Stimulated activated CD4-positive, alpha-beta T cell treated with anti-CD3 and anti-CD28 coated beads, Interleukin-1b, Interleukin-23, amount 100 ng/mL, for 4 hours (primary cell): ENCODE measurements around the gene WWOX.

Experiments used
- DNase-seq, 2 donors: peaks; one replicate each; pipeline ENCODE4 v3.0.0-alpha.2; 2020; ENCODE audit warnings: low read depth in 2 of 2

The WWOX gene

DNA sequence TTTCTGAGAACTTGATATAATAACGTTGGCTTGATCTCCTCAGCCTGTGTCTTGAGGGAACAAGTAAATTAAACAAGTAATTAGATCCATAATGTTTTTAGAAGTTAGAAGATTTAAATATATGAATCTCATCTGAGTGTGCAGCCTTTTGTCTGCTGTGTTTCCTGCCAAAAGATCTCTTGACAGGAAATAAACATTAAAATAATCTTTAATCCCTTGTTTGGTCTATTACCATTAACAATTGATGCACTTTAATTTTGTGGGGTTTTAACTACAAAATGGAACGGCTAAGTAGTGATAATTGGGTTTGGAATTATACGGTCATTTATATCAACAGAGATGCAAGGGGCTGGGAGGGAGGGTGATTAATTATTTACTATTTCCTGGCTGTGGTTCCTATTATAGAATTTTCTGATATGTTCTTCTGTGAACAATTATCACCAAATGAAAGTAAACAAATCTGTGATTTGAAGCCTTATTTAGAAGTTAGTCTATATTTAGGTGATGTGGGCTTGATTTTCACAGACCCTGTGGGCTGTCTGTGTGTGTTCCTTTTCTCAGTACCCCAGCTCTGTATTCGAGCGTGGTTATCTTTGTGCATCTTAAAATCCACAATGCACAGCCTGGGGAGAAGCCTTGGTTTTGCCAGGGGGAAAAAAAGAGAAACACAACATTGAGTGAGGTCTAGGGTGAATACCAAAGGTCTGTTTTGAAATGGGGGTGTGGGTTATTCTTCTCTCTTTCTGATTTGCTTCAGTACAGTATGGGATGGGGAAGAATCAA is 556.1 kb downstream of the WWOX start:
- DNase-seq, result no peak

DNA sequence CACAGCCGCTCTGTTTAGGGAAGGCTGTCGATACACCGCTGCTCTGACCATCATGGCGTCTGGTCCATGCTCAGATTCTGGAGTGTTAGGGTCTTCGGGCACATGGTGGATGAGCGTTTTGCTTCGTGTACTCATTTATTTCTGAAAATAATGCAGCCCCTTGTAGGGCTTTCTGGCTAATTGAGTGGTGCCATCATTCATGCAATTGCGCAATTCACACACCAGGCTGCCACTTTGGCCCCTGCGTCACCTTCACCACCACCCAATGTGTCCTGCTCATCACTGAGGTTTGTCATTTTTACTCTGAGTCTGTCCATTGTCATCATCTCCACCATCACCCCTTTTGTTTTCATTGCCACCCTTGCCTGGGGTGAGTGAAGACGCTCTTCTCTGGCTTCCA is 557.4 kb downstream of the WWOX start:
- no peak for DNase-seq

DNA sequence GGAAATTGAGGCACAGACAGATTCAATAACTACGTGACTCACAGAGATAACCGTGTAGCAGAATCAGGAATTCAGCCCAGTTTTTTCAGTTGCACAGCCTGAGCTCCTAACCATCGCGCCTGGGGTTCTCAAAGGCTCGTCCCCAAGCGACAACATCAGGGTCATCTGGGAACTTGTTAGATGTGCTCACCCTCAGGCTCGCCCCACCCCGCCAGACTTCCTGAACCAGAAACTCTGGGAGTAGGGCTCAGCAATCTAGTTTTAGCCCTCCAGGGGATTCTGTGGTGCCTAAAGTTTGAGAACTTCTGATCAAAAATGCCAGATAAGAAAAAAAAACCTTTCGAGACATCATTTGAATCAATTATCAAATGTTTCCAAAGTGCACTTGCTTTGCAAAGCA is 559.8 kb downstream of the WWOX start:
- no peak for DNase-seq

DNA sequence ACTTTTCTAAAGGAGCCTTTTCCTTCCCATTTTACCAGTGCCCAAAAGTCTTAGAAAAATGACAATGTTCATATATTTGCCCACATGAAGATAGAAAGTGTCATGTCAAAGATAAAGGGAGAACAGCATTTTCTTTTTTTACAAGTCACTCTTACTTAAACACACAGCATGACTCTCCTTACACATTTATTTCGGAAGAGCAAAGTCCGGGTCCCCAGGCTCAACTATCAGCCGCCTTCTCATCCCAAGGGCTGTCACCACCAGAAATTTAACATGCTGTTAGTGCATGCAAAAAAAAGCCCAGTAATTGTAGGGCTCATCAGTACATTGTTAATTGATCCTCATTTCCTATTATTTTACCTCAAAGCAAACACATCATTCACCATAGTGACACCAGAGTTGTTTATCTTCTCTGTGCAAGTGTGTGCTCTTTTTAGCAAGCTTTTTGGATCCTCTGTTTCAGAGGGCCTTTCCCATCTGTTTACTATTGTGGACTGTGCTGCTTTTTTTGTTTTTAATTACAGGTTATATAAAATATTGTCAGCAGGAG is 560.3 kb downstream of the WWOX start:
- no peak for DNase-seq

DNA sequence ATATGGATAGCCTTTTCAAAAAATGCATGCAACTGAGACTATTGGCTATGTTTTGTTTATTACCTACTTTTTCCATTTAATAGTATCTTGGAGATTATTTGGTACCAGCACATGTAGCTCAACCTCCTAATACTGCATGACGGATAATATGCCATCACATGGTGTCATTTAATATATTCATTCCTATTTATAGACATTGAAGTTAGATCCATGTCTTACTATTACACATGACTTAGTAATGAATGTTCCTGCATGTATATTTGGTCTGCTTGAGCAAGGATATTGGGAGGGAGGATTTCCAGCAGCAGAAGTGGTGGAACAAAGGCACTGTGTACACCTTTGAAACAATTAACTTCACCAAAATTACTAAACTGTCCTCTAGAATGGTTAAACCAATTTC is 561.3 kb downstream of the WWOX start:
- no peak for DNase-seq

DNA sequence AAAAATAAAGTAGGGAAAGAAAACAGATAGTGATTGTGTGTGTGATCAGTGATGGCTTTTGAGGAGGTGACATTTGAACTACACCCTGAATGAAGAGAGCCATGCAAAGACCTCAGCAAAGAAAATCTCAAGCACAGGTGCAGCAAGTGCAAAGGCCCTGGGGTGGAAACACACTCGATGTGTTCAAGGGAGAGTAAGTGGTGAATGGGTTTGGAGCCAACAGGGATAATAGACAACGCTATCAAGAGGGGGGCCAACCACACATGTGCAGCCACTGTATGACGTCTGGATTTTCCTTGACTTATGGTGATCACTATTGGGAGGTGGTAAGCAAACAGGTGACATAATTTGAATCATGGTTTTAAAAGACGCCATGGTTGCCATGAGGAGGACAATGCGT is 564.2 kb downstream of the WWOX start:
- no peak for DNase-seq

DNA sequence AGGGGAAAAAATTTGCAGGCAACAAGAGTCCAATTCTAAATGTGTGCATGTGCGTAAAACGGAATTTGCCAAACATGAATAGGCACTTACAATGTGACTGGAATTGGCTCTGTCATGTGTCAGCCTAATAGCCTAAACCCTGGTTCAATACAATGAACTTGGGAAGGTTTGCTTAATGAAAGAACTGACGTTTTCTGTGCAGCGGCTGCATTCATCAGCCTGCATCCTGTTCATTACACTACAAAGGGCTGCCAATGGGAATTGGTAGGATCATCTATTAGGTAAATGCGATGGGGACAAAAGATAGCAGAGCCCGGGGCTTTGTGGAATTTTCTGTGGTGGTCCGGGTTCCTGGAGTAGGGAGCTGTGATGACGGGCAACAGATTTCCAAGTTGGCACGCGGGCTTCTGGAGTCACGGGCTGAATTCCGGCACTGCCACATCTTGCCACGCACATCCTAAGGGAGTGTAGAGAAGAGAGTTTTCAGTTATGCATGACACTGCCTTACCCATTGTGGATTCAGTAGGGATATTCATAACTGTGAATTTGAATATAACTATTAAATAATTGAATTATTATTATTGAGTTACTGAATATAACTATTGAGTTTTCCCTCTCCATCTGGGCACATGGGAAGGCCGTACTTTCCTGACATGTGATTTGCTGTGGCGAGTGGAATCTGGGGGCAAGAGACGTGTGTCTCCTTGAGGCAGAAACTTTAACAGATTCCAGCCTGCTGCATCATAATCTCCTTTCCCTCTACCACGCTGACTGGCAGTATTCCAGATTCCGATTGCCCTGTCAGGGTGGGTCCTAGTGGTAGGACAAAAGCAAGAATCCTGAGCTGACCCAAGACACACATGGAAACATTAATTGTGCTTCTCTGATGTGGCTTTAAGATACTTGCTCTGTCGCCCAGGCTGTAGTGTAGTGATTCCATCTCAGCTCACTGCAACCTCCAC is 565.6 kb downstream of the WWOX start:
- DNase-seq, result no peak

DNA sequence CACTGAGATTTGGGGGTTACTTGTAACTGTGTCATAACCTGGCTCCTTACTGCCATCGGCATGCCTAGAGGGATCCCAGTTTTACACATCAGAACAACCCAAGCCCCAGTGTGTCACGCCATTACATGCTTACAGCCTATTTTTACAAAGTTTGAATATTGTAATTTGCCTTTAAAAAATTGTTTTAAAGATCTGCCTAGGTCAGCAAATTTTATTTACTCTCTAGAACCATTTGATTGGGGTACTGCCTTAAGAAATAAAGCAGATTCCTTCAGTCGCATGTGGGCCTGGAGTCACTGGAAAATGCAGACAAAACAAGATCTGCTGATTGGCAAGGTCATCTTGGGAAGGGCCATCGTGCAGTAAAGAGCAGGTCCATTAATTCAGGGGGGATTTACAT is 566.9 kb downstream of the WWOX start:
- DNase-seq, result no peak

DNA sequence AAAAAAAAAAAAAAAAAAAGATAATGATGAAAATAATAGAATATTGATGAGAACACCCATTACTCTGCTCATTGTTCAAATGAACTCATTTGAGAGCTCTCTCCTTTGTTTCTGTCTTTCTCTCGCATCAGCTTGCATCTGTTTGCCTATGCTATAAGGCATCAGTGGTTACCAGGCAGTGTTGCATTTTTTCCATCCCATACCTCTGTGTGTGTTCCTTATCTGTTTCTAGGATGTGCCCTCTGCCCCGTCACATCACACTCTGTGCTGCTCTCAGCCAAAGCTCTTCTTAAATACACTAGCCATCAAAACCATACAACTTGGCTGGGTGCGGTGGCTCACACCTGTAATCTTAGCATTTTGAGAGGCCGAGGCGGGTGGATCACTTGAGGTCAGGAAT is 568.2 kb downstream of the WWOX start:
- DNase-seq, result no peak

DNA sequence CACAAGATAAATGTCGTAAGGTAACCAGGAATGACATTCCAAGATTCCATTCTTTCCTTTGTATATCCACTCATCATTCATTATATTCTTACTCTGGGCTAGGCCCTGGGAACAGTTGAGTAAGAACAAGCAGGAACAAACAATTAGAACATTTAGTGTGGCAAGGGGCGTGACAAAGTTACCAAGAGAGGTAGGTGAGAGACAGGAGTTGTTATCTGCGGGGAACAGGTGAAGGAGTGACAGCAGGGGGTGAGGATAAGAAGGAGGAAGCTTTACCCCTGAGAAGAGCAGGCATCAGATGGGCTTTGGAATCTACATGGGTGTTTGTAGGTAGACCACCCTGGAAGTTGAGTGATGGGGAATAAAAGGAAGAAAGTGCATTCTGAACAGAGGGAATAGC is 568.9 kb downstream of the WWOX start:
- DNase-seq, result no peak

DNA sequence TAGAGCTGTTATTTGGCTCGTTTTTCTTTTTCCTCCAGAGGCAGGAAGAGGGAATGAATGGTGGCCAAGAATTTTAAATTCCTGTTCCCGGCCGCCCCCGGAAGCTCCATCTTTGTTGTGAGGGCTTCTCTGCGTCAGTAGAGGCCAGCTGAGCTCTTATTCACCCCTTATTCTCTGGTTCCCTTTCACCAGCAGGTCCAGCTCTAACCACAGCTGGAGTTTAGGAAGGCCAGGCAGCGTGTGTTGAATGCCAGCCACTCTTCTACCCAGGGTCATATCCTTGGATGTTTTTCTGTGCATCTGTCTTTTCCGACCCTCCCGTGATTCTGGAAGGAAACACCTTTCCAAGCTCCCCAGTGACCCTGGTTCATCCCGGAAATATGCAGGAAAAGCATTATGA is 570.5 kb downstream of the WWOX start:
- no peak for DNase-seq

DNA sequence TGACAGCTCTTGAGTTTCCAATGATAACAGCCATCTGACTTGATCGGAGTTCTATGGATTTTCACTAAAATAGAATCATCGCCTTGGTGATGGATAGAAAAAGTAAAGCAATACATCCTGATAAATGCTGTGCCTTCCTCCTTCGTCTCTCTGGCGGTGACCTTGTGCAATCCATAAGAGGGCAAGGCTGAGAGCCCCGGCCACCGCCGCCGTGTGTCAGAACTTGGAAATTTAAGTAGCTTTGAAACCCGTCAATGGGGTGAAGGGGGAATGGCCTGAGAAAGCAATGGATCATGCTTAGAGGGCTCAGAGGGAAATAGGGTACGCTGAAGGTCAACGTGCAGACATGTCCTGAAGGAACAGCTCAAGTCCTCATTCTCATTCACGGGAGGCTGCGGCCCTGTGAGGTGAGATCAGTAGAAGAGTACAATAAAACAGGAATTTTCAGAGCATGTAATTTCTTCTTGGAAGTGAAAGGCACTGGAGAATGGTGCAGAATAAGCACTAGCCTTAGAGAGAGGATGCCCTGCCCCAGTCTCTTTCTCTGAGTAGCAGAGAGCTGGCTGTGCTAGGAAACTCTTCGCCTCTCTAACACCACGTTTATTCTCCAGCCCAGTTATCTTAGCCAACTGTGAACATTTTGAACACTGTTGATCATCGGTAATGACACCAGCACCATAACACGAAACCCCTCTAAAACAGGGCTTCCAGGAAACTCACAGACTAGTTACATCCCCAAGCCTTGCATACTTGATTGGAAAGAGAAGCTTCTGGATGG is 573.5 kb downstream of the WWOX start:
- no peak for DNase-seq

DNA sequence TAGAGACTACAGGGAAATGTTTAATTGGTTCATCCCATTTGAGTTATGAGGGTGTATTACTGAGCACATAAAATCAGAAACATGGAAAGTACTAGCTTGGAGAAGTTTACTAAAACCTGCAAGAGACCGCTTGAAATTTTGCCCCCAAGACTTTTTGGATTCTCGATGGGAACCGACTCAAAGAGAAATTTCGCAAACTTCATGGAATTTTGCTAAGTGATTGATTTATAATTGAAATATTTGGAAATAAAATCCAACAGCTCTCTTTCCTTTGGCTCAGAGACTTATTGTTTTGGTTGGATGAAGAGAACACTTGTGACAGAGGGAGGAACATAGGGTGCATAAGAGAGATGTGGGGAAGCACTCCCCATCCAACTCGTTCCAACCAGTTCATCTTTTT is 574.4 kb downstream of the WWOX start:
- no peak for DNase-seq

DNA sequence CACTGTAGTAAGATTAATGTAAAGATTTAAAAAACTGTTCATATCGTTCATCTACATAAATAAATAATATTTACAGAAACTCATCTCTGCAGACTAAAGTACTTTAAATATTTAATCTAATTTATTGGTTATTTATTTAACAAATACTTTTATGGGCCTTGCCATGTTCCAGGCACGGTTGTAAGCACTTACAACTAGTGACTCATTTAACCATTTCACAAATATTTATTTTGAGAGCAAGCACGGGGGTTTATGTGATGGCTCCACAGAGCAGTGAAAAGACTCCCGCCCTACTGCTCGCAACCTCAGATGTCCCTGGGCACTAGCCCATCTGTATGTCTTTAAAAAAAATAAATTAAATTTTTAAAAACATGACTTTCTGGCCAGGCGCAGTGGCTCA is 575.9 kb downstream of the WWOX start:
- DNase-seq, result no peak

DNA sequence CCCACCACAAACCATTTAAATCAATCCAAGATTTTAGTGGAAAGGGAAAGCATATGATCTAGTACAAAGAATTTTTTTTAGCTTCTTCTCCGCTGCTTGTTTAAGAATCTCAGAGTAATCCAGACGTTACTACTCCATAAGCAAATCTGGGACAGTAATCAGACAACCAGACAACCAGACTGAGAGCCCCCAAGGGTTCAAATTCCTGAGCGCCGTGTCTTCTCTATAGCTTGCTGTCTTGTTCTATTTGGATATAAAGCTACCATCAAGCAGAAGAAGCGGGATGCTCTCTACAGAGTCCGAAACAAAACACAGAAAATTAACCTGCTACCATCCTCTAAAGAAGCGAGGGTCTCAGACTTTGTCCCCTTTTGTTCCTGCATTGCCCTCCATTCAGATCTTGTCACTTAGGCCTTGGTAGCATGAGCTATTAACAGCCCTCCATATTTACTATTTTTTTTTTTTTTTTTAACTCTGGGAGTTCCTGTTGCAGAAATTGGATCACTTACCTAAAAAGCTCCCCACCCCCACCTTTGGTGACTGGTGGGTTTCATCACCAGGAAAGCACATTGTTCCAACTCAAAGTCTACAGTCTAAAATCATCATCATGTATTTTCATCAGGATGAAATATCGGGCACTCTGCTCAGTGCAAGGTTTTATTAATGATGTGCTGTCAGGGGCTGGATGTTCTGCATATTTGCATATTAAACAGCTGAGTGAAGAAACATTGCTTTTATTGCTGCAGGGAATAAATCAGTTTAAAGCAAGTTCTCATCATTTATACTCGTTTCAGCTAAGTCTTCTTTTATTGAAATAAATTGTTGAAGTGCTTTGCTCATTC is 576.7 kb downstream of the WWOX start:
- no peak for DNase-seq

DNA sequence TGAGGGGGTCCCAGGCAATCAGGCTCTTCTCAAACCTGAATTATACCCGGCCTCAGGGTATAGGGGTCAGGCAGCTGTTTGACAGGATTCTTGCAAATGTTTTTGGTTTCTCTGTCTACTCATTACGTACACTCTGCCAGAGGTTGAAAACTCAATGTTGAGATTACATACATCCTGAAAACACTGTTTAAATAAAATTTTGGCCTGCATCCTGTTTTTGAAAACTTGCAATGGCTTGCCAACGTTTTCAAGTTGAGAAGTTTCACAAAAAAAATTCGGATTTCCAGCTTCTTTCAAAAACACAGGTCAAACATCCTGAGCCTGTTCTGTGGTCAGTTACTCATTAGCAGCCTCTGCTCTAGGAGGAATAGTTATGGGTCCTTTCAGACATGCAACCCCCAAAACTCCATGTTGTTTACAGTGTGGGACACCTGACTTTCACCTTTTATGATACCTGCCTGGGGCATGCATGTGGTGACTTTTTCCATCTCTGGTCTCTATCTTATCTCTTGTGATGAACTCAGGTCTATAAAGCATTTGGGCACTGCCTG is 577.8 kb downstream of the WWOX start:
- DNase-seq, result no peak

DNA sequence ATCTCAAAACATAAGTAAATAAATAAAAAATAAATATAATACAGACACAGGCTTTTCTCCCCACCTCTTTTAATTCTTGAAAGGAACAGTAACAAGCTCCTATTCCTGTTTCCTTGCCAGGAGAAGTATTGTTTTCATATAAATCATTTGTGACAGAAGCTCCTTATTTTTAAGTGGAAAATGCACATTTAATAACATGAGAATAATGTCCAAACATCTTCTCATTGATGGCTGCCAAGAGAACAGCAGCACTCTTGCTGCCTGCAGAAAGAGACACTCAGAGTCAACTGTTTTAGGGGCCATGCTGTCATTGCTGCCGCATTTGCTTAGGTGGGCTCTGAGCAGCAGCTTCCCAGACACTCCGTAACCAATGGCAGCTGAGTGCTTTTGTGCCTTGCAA is 580.1 kb downstream of the WWOX start:
- no peak for DNase-seq

DNA sequence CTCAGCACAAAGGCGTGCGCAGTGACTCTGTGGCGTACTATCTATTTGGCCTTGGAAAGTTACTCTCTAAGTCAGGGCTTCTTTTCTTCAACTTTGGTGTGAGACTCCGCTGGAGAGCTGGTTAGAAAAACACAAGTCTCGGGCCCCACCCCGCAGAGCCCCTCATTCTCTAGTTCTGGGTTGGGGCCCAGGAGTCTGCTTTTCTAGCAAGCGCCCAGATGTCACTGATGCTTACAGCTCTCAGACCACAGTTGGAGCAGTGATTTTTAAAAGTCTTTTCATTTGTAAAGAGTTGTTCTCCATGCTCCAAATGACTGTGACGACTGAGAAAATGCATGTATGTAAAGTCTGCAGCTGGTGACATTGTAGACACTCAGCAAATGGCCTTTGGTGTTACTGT is 582.3 kb downstream of the WWOX start:
- DNase-seq, result no peak

DNA sequence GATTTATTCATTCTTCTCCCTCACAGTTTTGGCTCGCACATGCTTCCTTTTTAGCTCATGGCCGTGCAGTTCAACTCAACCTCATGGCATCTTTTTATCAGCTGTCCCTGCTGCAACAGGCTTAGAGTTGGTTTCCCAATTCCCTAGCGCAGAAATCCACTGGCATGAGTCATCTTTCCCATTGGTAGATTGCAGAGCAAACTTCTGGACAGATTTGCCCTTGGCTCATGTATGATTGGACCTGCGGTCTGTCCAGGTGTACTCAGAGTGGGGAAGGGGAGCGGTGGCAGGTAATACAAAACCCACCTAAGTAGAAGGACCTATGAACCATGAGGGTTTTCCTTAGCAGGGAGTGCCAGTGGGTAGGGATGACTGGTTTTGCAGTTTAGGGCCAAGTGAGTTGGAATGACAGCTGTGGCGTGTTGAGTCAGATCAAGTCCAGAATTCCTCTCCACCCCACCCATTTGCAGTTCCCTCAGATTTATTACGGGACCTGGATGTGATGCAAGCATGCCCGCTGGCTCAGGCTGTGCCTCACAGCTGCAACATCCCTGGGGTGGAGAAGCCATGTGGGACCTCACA is 584.7 kb downstream of the WWOX start:
- no peak for DNase-seq

DNA sequence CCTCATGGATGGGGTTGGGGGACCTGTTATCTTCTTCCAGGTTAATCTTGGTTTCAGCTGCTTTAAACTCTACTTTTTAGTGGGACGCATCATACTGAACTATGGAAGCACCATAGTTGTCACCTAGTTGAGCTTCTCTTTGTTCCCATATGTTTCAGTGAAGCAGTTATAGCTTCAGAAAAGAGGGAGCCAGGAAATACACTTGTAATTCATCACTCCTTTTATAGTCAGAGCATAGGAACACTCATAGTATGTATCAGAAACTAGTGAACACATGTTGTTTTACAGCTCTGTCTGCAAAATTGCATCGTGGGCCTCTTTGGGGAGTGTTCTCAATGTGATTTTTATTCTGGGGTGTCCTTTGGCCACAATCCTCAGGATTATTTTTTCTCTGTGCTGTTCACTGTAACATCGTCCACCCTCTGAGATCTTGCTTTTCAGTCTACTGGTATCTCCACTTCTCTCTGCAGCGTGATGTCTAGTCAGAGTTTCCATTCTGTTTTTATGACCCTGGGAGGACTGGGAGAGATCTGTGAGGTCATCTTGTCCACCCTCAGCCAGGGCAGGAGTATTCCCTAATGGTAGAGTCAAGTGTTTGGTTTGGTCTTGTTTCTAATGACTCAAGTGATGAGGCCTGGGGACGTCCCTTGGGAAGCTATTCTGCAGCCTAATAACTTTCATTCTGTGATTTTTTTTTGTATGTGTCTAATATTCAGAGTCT is 585.4 kb downstream of the WWOX start:
- DNase-seq, result no peak
